HEK293 (cell line): ENCODE results near the gene AKNA.

Experiments
- CTCF ChIA-PET: fragments of 350-600 bp; formaldehyde crosslinking; extraction: SDS; loops from one replicate; lab custom pipeline; 2021; ENCODE audit warnings: antibody characterized with exemption; lab: Yijun Ruan, JAX
- POLR2A ChIA-PET: fragments of 300-600 bp; formaldehyde crosslinking; extraction: SDS; loops from one replicate; lab custom pipeline; 2020; ENCODE audit warnings: antibody characterized with exemption, inconsistent platforms; lab: Yijun Ruan, JAX
- H3K27ac ChIP-seq: fragments of 200-500 bp; sonication (Bioruptor generic); 2 replicates; pipeline ENCODE4 v1.5.1; 2014; ENCODE audit warnings: low read depth, low read length, control low read depth, inconsistent platforms; ENCODE audit errors: extremely low read depth
- H3K36me3 ChIP-seq, 2 experiments: fragments of 200-500 bp in 1 of 2; sonication (Bioruptor generic) in 1 of 2; 1 replicate in 1 of 2; 2 replicates in 1 of 2; pipeline ENCODE4 v1.5.1; 2014 to 2017; ENCODE audit warnings: inconsistent platforms in 2 of 2, low read length in 2 of 2; ENCODE audit not compliant: control insufficient read depth in 2 of 2, insufficient read depth in 1 of 2
- H3K4me1 ChIP-seq: fragments of 200-500 bp; sonication (Bioruptor generic); 2 replicates; pipeline ENCODE4 v1.5.1; 2014; ENCODE audit warnings: mild to moderate bottlenecking, low read length, inconsistent platforms; ENCODE audit not compliant: control insufficient read depth, insufficient read depth
- H3K4me3 ChIP-seq: 2 replicates; pipeline ENCODE4 v1.5.1; 2011; ENCODE audit warnings: low read depth, mild to moderate bottlenecking, control low read depth, low read length, moderate library complexity
- H3K9me3 ChIP-seq: fragments of 200-500 bp; sonication (Bioruptor generic); 2 replicates; pipeline ENCODE4 v1.5.1; 2014; ENCODE audit warnings: low read depth, low read length, inconsistent platforms; ENCODE audit not compliant: control insufficient read depth, insufficient read depth
- GLI2 ChIP-seq: fragments of 450-650 bp; formaldehyde crosslinking; IDR thresholded peaks from 2 replicates; pipeline ENCODE4; 2017; ENCODE audit warnings: missing biosample characterization, missing genetic modification characterization, low read depth, borderline replicate concordance
- KLF1 ChIP-seq: fragments of 450-650 bp; formaldehyde crosslinking; IDR thresholded peaks from 2 replicates; pipeline ENCODE4 v1.5.1; 2016; ENCODE audit warnings: missing biosample characterization, missing genetic modification characterization
- PRDM2 ChIP-seq: fragments of 450-650 bp; formaldehyde crosslinking; IDR thresholded peaks from 2 replicates; pipeline ENCODE4 v1.5.1; 2016; ENCODE audit warnings: missing biosample characterization, missing genetic modification characterization, borderline replicate concordance
- SCRT1 ChIP-seq: fragments of 450-650 bp; formaldehyde crosslinking; IDR thresholded peaks from 2 replicates; pipeline ENCODE4 v1.5.1; 2016; ENCODE audit warnings: missing biosample characterization, missing genetic modification characterization, borderline replicate concordance
- SCRT2 ChIP-seq: fragments of 450-650 bp; formaldehyde crosslinking; IDR thresholded peaks from 2 replicates; pipeline ENCODE4 v1.5.1; 2016; ENCODE audit warnings: missing biosample characterization, missing genetic modification characterization
- ZEB2 ChIP-seq: fragments of 450-650 bp; formaldehyde crosslinking; IDR thresholded peaks from 2 replicates; pipeline ENCODE4 v1.5.1; 2016; ENCODE audit warnings: missing biosample characterization, missing genetic modification characterization
- ZNF157 ChIP-seq: fragments of 450-650 bp; formaldehyde crosslinking; IDR thresholded peaks from 2 replicates; pipeline ENCODE4 v1.5.1; 2016; ENCODE audit warnings: missing biosample characterization, missing genetic modification characterization
- ZNF223 ChIP-seq: fragments of 450-650 bp; formaldehyde crosslinking; IDR thresholded peaks from 2 replicates; pipeline ENCODE4 v1.5.1; 2016; ENCODE audit warnings: missing biosample characterization, missing genetic modification characterization
- ZNF433 ChIP-seq: fragments of 450-650 bp; formaldehyde crosslinking; IDR thresholded peaks from 2 replicates; pipeline ENCODE4 v1.5.1; 2016; ENCODE audit warnings: missing biosample characterization, missing genetic modification characterization, low read depth
- ZNF449 ChIP-seq: fragments of 450-650 bp; formaldehyde crosslinking; IDR thresholded peaks from 2 replicates; pipeline ENCODE4 v1.5.1; 2017; ENCODE audit warnings: missing biosample characterization, mild to moderate bottlenecking, missing genetic modification characterization, moderate library complexity
- ZNF473 ChIP-seq: fragments of 450-650 bp; formaldehyde crosslinking; IDR thresholded peaks from 2 replicates; pipeline ENCODE4 v1.5.1; 2017; ENCODE audit warnings: missing biosample characterization, missing genetic modification characterization
- ZNF48 ChIP-seq: fragments of 450-650 bp; formaldehyde crosslinking; IDR thresholded peaks from 2 replicates; pipeline ENCODE4 v1.5.1; 2016; ENCODE audit warnings: missing biosample characterization, missing genetic modification characterization
- ZNF521 ChIP-seq: fragments of 450-650 bp; formaldehyde crosslinking; IDR thresholded peaks from 2 replicates; pipeline ENCODE4 v1.5.1; 2017; ENCODE audit warnings: missing biosample characterization, mild to moderate bottlenecking, missing genetic modification characterization
- ZNF623 ChIP-seq: fragments of 450-650 bp; formaldehyde crosslinking; IDR thresholded peaks from 2 replicates; pipeline ENCODE4 v1.5.1; 2016; ENCODE audit warnings: missing biosample characterization, missing genetic modification characterization
- ZNF645 ChIP-seq: fragments of 450-650 bp; formaldehyde crosslinking; IDR thresholded peaks from 2 replicates; pipeline ENCODE4; 2016; ENCODE audit warnings: missing biosample characterization, missing genetic modification characterization
- ZNF837 ChIP-seq: fragments of 450-650 bp; formaldehyde crosslinking; IDR thresholded peaks from 2 replicates; pipeline ENCODE4 v1.5.1; 2016; ENCODE audit warnings: missing biosample characterization, missing genetic modification characterization
- ZSCAN18 ChIP-seq: fragments of 450-650 bp; formaldehyde crosslinking; IDR thresholded peaks from 2 replicates; pipeline ENCODE4 v1.5.1; 2016; ENCODE audit warnings: missing biosample characterization, missing genetic modification characterization

AKNA gene

GRCh38 chr9:114371973-114372917 is 15.5 kb downstream of the AKNA start:
- Histone ChIP-seq H3K4me3 (no peak overlapping the region), H3K27ac (no peak overlapping the region)
- POLR2A ChIA-PET = no interaction called here

GRCh38 chr9:114371343-114371944 is 16.3 kb downstream of the AKNA start:
- POLR2A ChIA-PET = no interaction called here
- no peaks in the 10 kb centered on the region for H3K9me3 ChIP-seq
- no peak overlapping the region for H3K27ac ChIP-seq
- TF ChIP-seq PRDM2 = no peak
- TF ChIP-seq ZNF223 (tag by site-specific recombination) = no peak
- peak; percentile 48; the same call in 1 of the 2 replicates for TF ChIP-seq SCRT1
- peak; percentile 88 for TF ChIP-seq SCRT2
- TF ChIP-seq ZNF449 (tag by site-specific recombination) = no peak
- TF ChIP-seq GLI2 (tag by site-specific recombination) = no peak
- TF ChIP-seq, all 188 proteins: peak for 2
- Histone ChIP-seq H3K36me3 (no peaks in the 10 kb centered on the region), H3K4me3 (no peak overlapping the region), H3K4me1 (no peaks in the 10 kb centered on the region)
- CTCF ChIA-PET = interaction anchor here (0.6 to 0.9 kb wide), 2 partner anchors 8 to 11 kb away, joined by 3 read pairs; no protein-coding TSS in a partner anchor

More at GRCh38 chr9:114371973-114372917, 15.5 kb downstream of the AKNA start:
- no peak for TF ChIP-seq KLF1 (tag by site-specific recombination)
- no peak for TF ChIP-seq ZSCAN18 (tag by site-specific recombination)
- no peak for TF ChIP-seq ZNF48 (tag by site-specific recombination)
- CTCF ChIA-PET = interaction anchor here (0.5 kb wide), 1 partner anchor 34 kb away, joined by 3 read pairs; no protein-coding TSS in a partner anchor
- H3K9me3 ChIP-seq = no peaks in the 10 kb centered on the region
- no peaks in the 10 kb centered on the region for H3K36me3 ChIP-seq
- no peaks in the 10 kb centered on the region for H3K4me1 ChIP-seq

- H3K9me3 ChIP-seq = no peaks in the 10 kb centered on the region
- H3K4me1 ChIP-seq = no peaks in the 10 kb centered on the region
- H3K27ac ChIP-seq = no peak overlapping the region
- POLR2A ChIA-PET = no interaction called here
- no peaks in the 10 kb centered on the region for H3K36me3 ChIP-seq
- CTCF ChIA-PET = interaction anchor here (0.6 to 0.9 kb wide), 2 partner anchors 9 to 11 kb away, joined by 3 read pairs; no protein-coding TSS in a partner anchor
- no peak overlapping the region for H3K4me3 ChIP-seq
- TF ChIP-seq ZNF623 (no peak), ZNF433 (tag by site-specific recombination) (no peak), ZNF473 (no peak), ZEB2 (tag by site-specific recombination) (no peak), ZNF645 (no peak), ZNF157 (tag by site-specific recombination) (no peak), ZNF837 (tag by site-specific recombination) (no peak), ZNF521 (no peak)
These were observed 16.8 kb downstream of the AKNA start for GRCh38 chr9:114370968-114371320.
